IMR-90 (cell line): ENCODE data around the gene CIBAR2. TPM values are rescaled to one million over a fixed set of nuclear protein-coding genes. Genes with fewer than 3 reads are reported as not detected.

ENCODE experiments used
- ATAC-seq: fragments of 200-7000 bp; cut with Tn5 transposase; 2 replicates; pipeline ENCODE4 v1.9.1; 2020; ENCODE audit warnings: low read depth, mild to moderate bottlenecking, moderate library complexity
- BruUV-seq: library from RNA; stranded (reverse); fragments of 400-500 nt; replicated peaks from 2 replicates; lab custom pipeline; 2021; lab: Mats Ljungman, UMichigan
- CTCF ChIA-PET: fragments of 300-600 bp; formaldehyde crosslinking; extraction: SDS; loops from one replicate; lab custom pipeline; 2021; ENCODE audit warnings: antibody characterized with exemption; lab: Yijun Ruan, JAX
- POLR2A ChIA-PET: fragments of 300-600 bp; sonication (Branson Sonifier 250); formaldehyde crosslinking; loops from one replicate; lab custom pipeline; 2022; ENCODE audit warnings: antibody characterized with exemption; ENCODE audit not compliant: unreplicated experiment; lab: Charles Lee
- DNase-seq: peaks from one replicate; pipeline ENCODE4 v3.0.0; 2013
- H2AFZ ChIP-seq: replicated peaks from 2 replicates; pipeline ENCODE3; 2013; ENCODE audit warnings: low read length, mild to moderate bottlenecking; ENCODE audit not compliant: poor library complexity
- H2AK5ac ChIP-seq: 2 replicates; pipeline ENCODE4 v1.6.1; 2013; ENCODE audit warnings: low read depth, low read length, inconsistent platforms
- H2AK9ac ChIP-seq: replicated peaks from 2 replicates; pipeline ENCODE3; 2013; ENCODE audit warnings: mild to moderate bottlenecking, low read depth, low read length, moderate library complexity; ENCODE audit not compliant: poor library complexity
- H2BK120ac ChIP-seq: 2 replicates; pipeline ENCODE4 v1.6.1; 2013; ENCODE audit warnings: low read depth, low read length, inconsistent platforms
- H2BK15ac ChIP-seq: 3 replicates; pipeline ENCODE4 v1.6.1; 2013; ENCODE audit warnings: low read depth, low read length, inconsistent platforms
- H2BK20ac ChIP-seq: 2 replicates; pipeline ENCODE4 v1.6.1; 2013; ENCODE audit warnings: low read depth, mild to moderate bottlenecking, inconsistent platforms, low read length, moderate library complexity
- H2BK5ac ChIP-seq: 2 replicates; pipeline ENCODE4 v1.6.1; 2013; ENCODE audit warnings: mild to moderate bottlenecking, low read depth, low read length, inconsistent platforms; ENCODE audit not compliant: poor library complexity, severe bottlenecking
- H3K14ac ChIP-seq: replicated peaks from 2 replicates; pipeline ENCODE4 v1.6.1; 2013; ENCODE audit warnings: low read depth, low read length, inconsistent platforms
- H3K18ac ChIP-seq: 2 replicates; pipeline ENCODE4 v1.6.1; 2013; ENCODE audit warnings: low read depth, low read length, control low read depth
- H3K23ac ChIP-seq: 2 replicates; pipeline ENCODE4 v1.6.1; 2013; ENCODE audit warnings: low read depth, low read length, inconsistent platforms
- H3K27ac ChIP-seq: 2 replicates; pipeline ENCODE4 v1.5.1; 2013; ENCODE audit warnings: mild to moderate bottlenecking, control low read depth, low read length; ENCODE audit not compliant: insufficient read depth
- H3K27me3 ChIP-seq: 2 replicates; pipeline ENCODE4 v1.6.1; 2013; ENCODE audit warnings: low read length; ENCODE audit not compliant: control insufficient read depth, insufficient read depth
- H3K36me3 ChIP-seq: 2 replicates; pipeline ENCODE4 v1.6.1; 2013; ENCODE audit warnings: low read length, mixed read lengths; ENCODE audit not compliant: control insufficient read depth, insufficient read depth
- H3K4ac ChIP-seq: 2 replicates; pipeline ENCODE4 v1.6.1; 2013; ENCODE audit warnings: low read depth, low read length, inconsistent platforms
- H3K4me1 ChIP-seq: 2 replicates; pipeline ENCODE4 v1.6.1; 2013; ENCODE audit warnings: low read length, mixed read lengths; ENCODE audit not compliant: control insufficient read depth, insufficient read depth
- H3K4me2 ChIP-seq: 2 replicates; pipeline ENCODE4 v1.6.1; 2013; ENCODE audit warnings: low read depth, mild to moderate bottlenecking, control low read depth, low read length, moderate library complexity
- H3K4me3 ChIP-seq: 2 replicates; pipeline ENCODE4 v1.5.1; 2013; ENCODE audit warnings: low read depth, mild to moderate bottlenecking, control low read depth, low read length, moderate library complexity; ENCODE audit not compliant: insufficient read depth
- H3K56ac ChIP-seq: 2 replicates; pipeline ENCODE4 v1.6.1; 2013; ENCODE audit warnings: low read length, inconsistent platforms; ENCODE audit not compliant: insufficient read depth; ENCODE audit errors: extremely low read depth
- H3K79me1 ChIP-seq, 2 experiments: 2 replicates each; pipeline ENCODE4 v1.6.1; 2013; ENCODE audit warnings: low read length in 2 of 2, inconsistent platforms in 1 of 2, low read depth in 1 of 2
- H3K9ac ChIP-seq: 2 replicates; pipeline ENCODE4 v1.6.1; 2013; ENCODE audit warnings: low read depth, low read length, control low read depth
- H3K9me1 ChIP-seq: 2 replicates; pipeline ENCODE4 v1.6.1; 2013; ENCODE audit warnings: low read length, inconsistent platforms; ENCODE audit not compliant: insufficient read depth
- H3K9me3 ChIP-seq: 2 replicates; pipeline ENCODE4 v1.6.1; 2013; ENCODE audit warnings: low read length; ENCODE audit not compliant: control insufficient read depth, insufficient read depth
- H4K20me1 ChIP-seq: 2 replicates; pipeline ENCODE4 v1.6.1; 2013; ENCODE audit warnings: low read length, inconsistent platforms; ENCODE audit not compliant: insufficient read depth
- H4K5ac ChIP-seq: 2 replicates; pipeline ENCODE4 v1.6.1; 2013; ENCODE audit warnings: mild to moderate bottlenecking, low read depth, low read length, control low read depth
- H4K8ac ChIP-seq, 2 experiments: 2 replicates each; pipeline ENCODE4 v1.6.1; 2013; ENCODE audit warnings: low read depth in 2 of 2, low read length in 2 of 2, control low read depth in 1 of 2, inconsistent platforms in 1 of 2
- H4K91ac ChIP-seq: 2 replicates; pipeline ENCODE4 v1.6.1; 2013; ENCODE audit warnings: low read depth, low read length, inconsistent platforms; ENCODE audit not compliant: insufficient read depth
- BHLHE40 ChIP-seq: fragments of 150-350 bp; IDR thresholded peaks from 2 replicates; pipeline ENCODE4 v1.6.1; 2016; ENCODE audit warnings: mild to moderate bottlenecking, low read depth, low read length
- CEBPB ChIP-seq: IDR thresholded peaks from 2 replicates; pipeline ENCODE4 v1.6.1; 2012; ENCODE audit warnings: low read depth, low read length, improper control_type of control experiment
- MAZ ChIP-seq: IDR thresholded peaks from 2 replicates; pipeline ENCODE4 v1.6.1; 2012; ENCODE audit warnings: low read depth, mild to moderate bottlenecking, low read length, improper control_type of control experiment, moderate library complexity, borderline replicate concordance
- MXI1 ChIP-seq: IDR thresholded peaks from 2 replicates; pipeline ENCODE4 v1.6.1; 2012; ENCODE audit warnings: low read depth, mild to moderate bottlenecking, low read length, moderate library complexity, borderline replicate concordance
- NFE2L2 ChIP-seq: fragments of 150-350 bp; IDR thresholded peaks from 2 replicates; pipeline ENCODE4 v1.6.1; 2016; ENCODE audit warnings: low read depth, mild to moderate bottlenecking, low read length
- RFX5 ChIP-seq: IDR thresholded peaks from 2 replicates; pipeline ENCODE4 v1.8.0; 2012; ENCODE audit warnings: low read depth, mild to moderate bottlenecking, low read length, moderate library complexity
- WGBS, 2 experiments: methylation state at CpG; one replicate each; pipeline versions ENCODE4 v1.1.5 to v1.1.7; 2013; ENCODE audit warnings: missing lambda C conversion rate in 2 of 2; ENCODE audit not compliant: insufficient read length in 1 of 2; ENCODE audit errors: extremely low coverage in 2 of 2; 5-methylcytosine and 5-hydroxymethylcytosine counted together
- dilution Hi-C: fragments of 300-500 bp; cut with HindIII; formaldehyde crosslinking; loops from one replicate; pipeline ENCODE4 v1.14.3; 2018; ENCODE audit warnings: low sequenced_read_pairs; ENCODE audit not compliant: unreplicated experiment
- in situ Hi-C: fragments of 300-500 bp; cut with MboI; formaldehyde crosslinking; loops from 3 replicates; pipeline ENCODE4 v1.14.3; 2019; ENCODE audit warnings: low sequenced_read_pairs, inconsistent platforms, mixed read lengths
- intact Hi-C: fragments of 100-400 bp; cut with micrococcal nuclease; formaldehyde crosslinking; loops from 2 replicates; pipeline ENCODE4 v1.10.0; 2022
- polyA plus RNA-seq, 3 experiments: library from polyadenylated mRNA; depleted of rRNA; stranded (reverse); fragments of >200 nt; gene quantifications; 2 replicates each; pipeline ENCODE4 v1.2.3, GENCODE V29; 2012; ENCODE audit warnings: low replicate concordance in 1 of 3
- total RNA-seq: library from RNA; depleted of rRNA; stranded (reverse); fragments of >200 nt; gene quantifications from 2 replicates; pipeline ENCODE4 v1.2.3, GENCODE V29; 2012
- TF ChIP-seq, protein P1 (sequence below): fragments of 150-350 bp; IDR thresholded peaks from 2 replicates; pipeline ENCODE4 v1.6.1; 2017; ENCODE audit warnings: mild to moderate bottlenecking, antibody characterized with exemption, low read length, low read depth
- TF ChIP-seq, protein P2 (sequence below): fragments of 150-350 bp; IDR thresholded peaks from 2 replicates; pipeline ENCODE4 v1.6.1; 2016; ENCODE audit warnings: low read depth, mild to moderate bottlenecking, low read length, moderate library complexity, borderline replicate concordance

Gene CIBAR2
- total and polyA plus RNA-seq, 2 of the 4 experiments (the other 2 are of a cell fraction): 0.18 to 0.24 TPM

DNA sequence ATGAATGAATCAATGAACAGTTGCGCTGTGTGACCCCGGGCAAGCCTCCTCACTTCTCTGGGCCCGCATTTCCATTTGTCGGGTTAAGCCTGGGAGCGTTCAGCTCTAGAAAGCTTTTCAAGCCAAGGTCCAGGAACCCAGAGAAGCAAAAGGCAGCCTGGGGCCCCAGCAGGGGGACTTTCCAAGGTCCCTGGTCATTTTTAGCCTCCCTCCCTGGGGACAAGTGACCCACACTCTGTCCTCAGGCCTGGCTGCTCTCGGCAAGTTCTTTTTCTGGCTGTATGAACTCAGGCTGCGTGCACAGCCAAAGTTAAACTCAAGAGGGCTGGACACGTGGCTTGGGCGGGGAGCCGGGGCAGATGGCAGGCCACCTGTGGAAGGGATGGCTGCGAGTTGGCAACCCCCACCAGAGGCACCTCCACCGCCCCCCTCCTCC, 41.4 kb upstream of the CIBAR2 start:
- Histone ChIP-seq H3K9me1 (0 out of 2 replicates have a peak, but pooled peaks cover 3% of the 10 kb centered on the region), H2BK120ac (no peak overlapping the region), H3K4me3 (no peak overlapping the region), H4K5ac (no peak overlapping the region), H3K4ac (no peak overlapping the region), H3K4me1 (peaks cover 21% of the 10 kb centered on the region), H3K9me3 (no peaks in the 10 kb centered on the region), H4K20me1 (no peaks in the 10 kb centered on the region), H2BK15ac (no peak overlapping the region), H3K27me3 (no peaks in the 10 kb centered on the region; the same call in 1 of the 2 replicates), H3K27ac (no peak overlapping the region), H2BK5ac (no peak overlapping the region), H2AK9ac (no peak overlapping the region), H2BK20ac (no peak overlapping the region), H3K36me3 (no peaks in the 10 kb centered on the region), H4K8ac (no peak overlapping the region), H2AK5ac (no peak overlapping the region; the same call in 1 of the 2 replicates), H3K56ac (no peak overlapping the region), H3K4me2 (no peak overlapping the region), H3K18ac (no peak overlapping the region), H3K9ac (no peak overlapping the region), H4K91ac (no peak overlapping the region), H3K14ac (no peak overlapping the region), H3K23ac (no peak overlapping the region), H3K79me1 (no peaks in the 10 kb centered on the region), H2AFZ (no peak overlapping the region)
- in situ Hi-C loops: no loop called here
- ChIA-PET POLR2A (no interaction called here), CTCF (no interaction called here)
- 88% methylated on average over 5 of the region's 12 CpGs; no CpG with 5 or more reads in 1 of the 2 experiments for WGBS, 2 experiments
- BruUV-seq: no TSS peak
- no peak for ATAC-seq
- DNase-seq: no peak
- dilution Hi-C loops: no loop called here
- intact Hi-C loops: no loop called here
- TF ChIP-seq NFE2L2: no peak
- no peak for TF ChIP-seq CEBPB
- TF ChIP-seq, protein P1, sequence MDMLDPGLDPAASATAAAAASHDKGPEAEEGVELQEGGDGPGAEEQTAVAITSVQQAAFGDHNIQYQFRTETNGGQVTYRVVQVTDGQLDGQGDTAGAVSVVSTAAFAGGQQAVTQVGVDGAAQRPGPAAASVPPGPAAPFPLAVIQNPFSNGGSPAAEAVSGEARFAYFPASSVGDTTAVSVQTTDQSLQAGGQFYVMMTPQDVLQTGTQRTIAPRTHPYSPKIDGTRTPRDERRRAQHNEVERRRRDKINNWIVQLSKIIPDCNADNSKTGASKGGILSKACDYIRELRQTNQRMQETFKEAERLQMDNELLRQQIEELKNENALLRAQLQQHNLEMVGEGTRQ: no peak
- TF ChIP-seq BHLHE40: no peak
- TF ChIP-seq, protein P2, sequence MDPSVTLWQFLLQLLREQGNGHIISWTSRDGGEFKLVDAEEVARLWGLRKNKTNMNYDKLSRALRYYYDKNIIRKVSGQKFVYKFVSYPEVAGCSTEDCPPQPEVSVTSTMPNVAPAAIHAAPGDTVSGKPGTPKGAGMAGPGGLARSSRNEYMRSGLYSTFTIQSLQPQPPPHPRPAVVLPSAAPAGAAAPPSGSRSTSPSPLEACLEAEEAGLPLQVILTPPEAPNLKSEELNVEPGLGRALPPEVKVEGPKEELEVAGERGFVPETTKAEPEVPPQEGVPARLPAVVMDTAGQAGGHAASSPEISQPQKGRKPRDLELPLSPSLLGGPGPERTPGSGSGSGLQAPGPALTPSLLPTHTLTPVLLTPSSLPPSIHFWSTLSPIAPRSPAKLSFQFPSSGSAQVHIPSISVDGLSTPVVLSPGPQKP: no peak
- no peak for TF ChIP-seq MAZ
- no peak for TF ChIP-seq MXI1
- TF ChIP-seq RFX5: no peak
